Measurements from ENCODE around the gene LYZL4. TPM values are rescaled to one million over a fixed set of nuclear protein-coding genes. Genes with fewer than 3 reads are reported as not detected.

LYZL4 gene
- total RNA-seq, 2 experiments from 2014 or later = not detected

- no peak overlapping the region for H3K4me2 ChIP-seq (ENCODE audit: low read length)
- TF ChIP-seq EZH2phosphoT487 (IDR thresholded peaks at IDR 0.05; ENCODE audit: borderline replicate concordance, low read depth, low read length) (no peak), CTCF (conservative IDR thresholded peaks at IDR 0.05; ENCODE audit: low read length) (no peak)
- no peak overlapping the region for H3K4me3 ChIP-seq (ENCODE audit: low read depth, low read length, poor library complexity, severe bottlenecking)
- intact Hi-C loops (cut with micrococcal nuclease; ENCODE audit: unreplicated experiment) = no loop called here
- no peaks in the 10 kb centered on the region for H3K36me3 ChIP-seq (ENCODE audit: insufficient read depth, low read length)
- no peaks in the 10 kb centered on the region for H3K79me2 ChIP-seq (ENCODE audit: insufficient read depth, low read depth, low read length)
- no peak overlapping the region for H3K27ac ChIP-seq (ENCODE audit: low read depth, low read length, poor library complexity, severe bottlenecking)
- no peaks in the 10 kb centered on the region for H4K20me1 ChIP-seq (ENCODE audit: insufficient read depth, low read length)
- ChIA-PET CTCF (ENCODE audit: unreplicated experiment) (no interaction called here), POLR2A (no interaction called here)
- peak overlapping the region; percentile 53; the same call in 1 of the 2 replicates for H2AFZ ChIP-seq (ENCODE audit: low read length)
- no TSS peak for BruUV-seq (replicated peaks)
- H3K4me1 ChIP-seq (ENCODE audit: insufficient read depth, low read length, poor library complexity, severe bottlenecking) = peaks cover 12% of the 10 kb centered on the region
- H3K9me3 ChIP-seq (ENCODE audit: low read length) = no peaks in the 10 kb centered on the region
- H3K9me2 ChIP-seq (ENCODE audit: insufficient read depth, low read length) = no peaks in the 10 kb centered on the region
- no peak for DNase-seq (ENCODE audit: low spot score)
Observed at GRCh38 chr3:42451546-42452230, 41.3 kb upstream of the LYZL4 start.

DNA sequence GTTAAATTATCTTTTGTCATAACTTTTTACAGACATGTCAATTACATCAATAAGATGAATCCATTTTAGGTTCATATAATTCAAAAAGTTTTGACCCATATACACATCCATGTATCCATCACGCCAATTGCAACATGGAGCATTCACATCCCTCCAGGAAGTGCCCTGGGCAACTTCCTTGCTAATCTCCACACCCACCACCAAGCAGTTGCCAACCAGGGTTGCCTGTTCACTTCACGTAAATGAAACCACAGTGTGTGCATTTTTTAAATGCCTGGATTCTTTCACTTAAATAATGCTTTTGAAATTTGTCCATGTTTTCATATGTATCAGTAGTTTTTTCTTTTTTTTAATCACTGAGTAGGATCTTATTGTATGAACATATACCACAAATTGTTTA, 40.7 kb upstream of the LYZL4 start:
- no TSS peak for BruUV-seq (replicated peaks)

More for the DNA sequence above, 40.7 kb upstream of the LYZL4 start:
- TF ChIP-seq EZH2phosphoT487 (IDR thresholded peaks at IDR 0.05; ENCODE audit: borderline replicate concordance, low read depth, low read length) (no peak), CTCF (conservative IDR thresholded peaks at IDR 0.05; ENCODE audit: low read length) (no peak)
- Histone ChIP-seq H3K27ac (ENCODE audit: low read depth, low read length, poor library complexity, severe bottlenecking) (no peak overlapping the region), H3K4me3 (ENCODE audit: low read depth, low read length, poor library complexity, severe bottlenecking) (no peak overlapping the region), H3K36me3 (ENCODE audit: insufficient read depth, low read length) (no peaks in the 10 kb centered on the region), H3K79me2 (ENCODE audit: insufficient read depth, low read depth, low read length) (no peaks in the 10 kb centered on the region), H2AFZ (ENCODE audit: low read length) (peak overlapping the region; percentile 53; the same call in 1 of the 2 replicates), H3K4me1 (ENCODE audit: insufficient read depth, low read length, poor library complexity, severe bottlenecking) (peaks cover 12% of the 10 kb centered on the region), H3K4me2 (ENCODE audit: low read length) (0 out of 2 replicates have a peak overlapping the region, but pooled peaks have one; percentile 2), H3K9me3 (ENCODE audit: low read length) (no peaks in the 10 kb centered on the region), H3K9me2 (ENCODE audit: insufficient read depth, low read length) (no peaks in the 10 kb centered on the region), H4K20me1 (ENCODE audit: insufficient read depth, low read length) (no peaks in the 10 kb centered on the region)
- no peak for DNase-seq (ENCODE audit: low spot score)
- CTCF ChIA-PET (ENCODE audit: unreplicated experiment) = no interaction called here
- intact Hi-C loops (cut with micrococcal nuclease; ENCODE audit: unreplicated experiment) = no loop called here
- POLR2A ChIA-PET = interaction anchor here (0.6 kb wide), 1 partner anchor 814 kb away, joined by 3 read pairs; no protein-coding TSS in a partner anchor
